Astrocyte of the spinal cord (primary cell): ENCODE data around the gene STK39.

Source experiments
- DNase-seq: peaks from one replicate; pipeline ENCODE4 v3.0.0; 2011; ENCODE audit warnings: low read depth, low spot score
- H3K4me3 ChIP-seq: 2 replicates; pipeline ENCODE4 v1.5.1; 2011; ENCODE audit warnings: low read depth, mild to moderate bottlenecking, low read length, moderate library complexity
- CTCF ChIP-seq: IDR thresholded peaks from 2 replicates; pipeline ENCODE4 v1.5.1; 2012; ENCODE audit warnings: low read depth, mild to moderate bottlenecking, low read length, inconsistent platforms
- in situ Hi-C: cut with HindIII; loops from 2 replicates; pipeline ENCODE4 v1.10.0; 2017; ENCODE audit warnings: low sequenced_read_pairs

Gene STK39

DNA sequence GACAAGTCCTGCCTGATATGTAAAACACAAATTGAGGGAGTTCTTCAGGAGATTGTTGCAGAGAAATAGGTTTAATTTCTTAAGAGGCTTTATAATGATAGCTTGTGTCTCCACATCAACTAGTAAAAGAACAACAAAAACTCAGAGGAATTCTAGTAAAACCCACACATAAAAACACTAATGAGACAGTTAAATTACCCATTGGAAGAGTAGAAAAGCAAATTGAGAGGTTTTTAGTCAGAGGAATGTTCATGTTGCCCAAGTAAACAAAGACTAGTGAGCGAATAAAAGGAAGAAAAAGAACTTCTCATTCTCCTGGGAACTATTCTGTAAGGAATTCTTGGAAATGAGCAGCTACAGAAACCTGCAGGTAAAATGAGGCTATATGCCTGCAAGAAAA lies 330.6 kb downstream of the STK39 start:
- H3K4me3 ChIP-seq, result no peak overlapping the region
- TF ChIP-seq CTCF, result no peak
- in situ Hi-C loops, result no loop called here
- DNase-seq, result no peak

- no peak overlapping the region for H3K4me3 ChIP-seq
- DNase-seq, result no peak
- in situ Hi-C loops, result no loop called here
- no peak for TF ChIP-seq CTCF
These were observed 332.4 kb downstream of the STK39 start for GRCh38 chr2:167914969-167915368.

- H3K4me3 ChIP-seq, result no peak overlapping the region
- TF ChIP-seq CTCF, result no peak
- DNase-seq, result no peak
- in situ Hi-C loops, result no loop called here
These were observed 338.6 kb downstream of the STK39 start for GRCh38 chr2:167908786-167909185.

DNA sequence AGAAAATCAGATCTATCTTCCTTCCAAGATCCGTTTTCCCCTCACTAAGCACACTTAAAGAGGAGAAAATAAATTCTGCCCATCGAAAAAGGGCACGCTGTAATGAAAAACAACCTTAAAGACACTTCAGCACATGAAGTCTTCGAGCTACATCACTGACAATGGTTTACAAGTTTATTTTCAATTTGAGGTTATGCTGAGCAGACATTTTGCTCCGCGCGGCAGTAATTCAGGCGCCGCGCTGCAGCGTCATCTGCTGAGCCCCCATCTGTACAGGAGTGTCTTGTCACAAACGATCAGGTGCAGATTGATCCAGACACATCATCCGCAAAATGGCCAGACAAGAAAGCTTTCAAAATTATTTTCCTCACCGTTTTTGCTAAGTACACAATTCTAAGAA lies 341.7 kb downstream of the STK39 start:
- no peak for TF ChIP-seq CTCF
- H3K4me3 ChIP-seq, result no peak overlapping the region
- in situ Hi-C loops, result no loop called here
- no peak for DNase-seq
